ENCODE data around the gene GLDC. TPM values are rescaled to one million over a fixed set of nuclear protein-coding genes. Genes with fewer than 3 reads are reported as not detected.
A peak's percentile ranks its signal among the peaks of the same experiment; 100 is the strongest.

The GLDC gene
- total and polyA plus RNA-seq, 9 donors: 0.07 to 4.3 (median 0.72) TPM; not detected in 2

DNA sequence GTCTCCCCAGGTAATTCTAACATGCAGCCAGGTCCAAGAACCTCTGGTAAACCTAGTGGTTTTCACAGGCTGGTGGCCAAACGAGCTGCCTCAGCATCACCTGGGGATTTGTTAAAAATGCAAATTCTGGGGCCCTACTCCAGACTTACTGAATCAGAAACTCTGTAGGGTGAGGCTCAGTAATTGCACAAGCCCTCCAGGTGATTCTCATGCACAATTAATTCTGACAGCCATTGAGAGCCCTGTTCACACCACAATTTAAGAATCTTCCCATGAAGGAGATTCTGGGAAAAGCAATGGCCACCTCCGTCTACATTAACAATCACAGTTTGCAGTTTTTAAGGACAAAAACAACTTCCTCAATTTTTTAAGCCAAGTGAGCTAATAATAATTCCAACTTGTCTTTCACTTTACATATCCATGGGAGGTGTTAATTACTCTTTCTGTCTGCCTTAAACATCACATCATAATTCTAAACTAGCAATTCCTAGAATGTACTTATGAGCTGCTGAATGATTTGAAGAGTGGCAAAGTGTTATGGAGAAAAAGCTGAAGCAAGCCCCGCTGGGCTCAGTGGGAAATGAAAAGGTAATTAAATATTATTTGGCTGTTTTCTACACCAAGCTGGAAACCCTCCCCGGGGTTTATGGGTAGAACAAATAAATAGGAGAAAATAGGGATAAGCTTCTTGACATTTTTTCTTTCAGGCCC is 70.0 kb downstream of the GLDC start:
- TF ChIP-seq POLR2A (IDR thresholded peaks at IDR 0.05): no peak
- no peak for TF ChIP-seq EP300 (IDR thresholded peaks at IDR 0.05)
- TF ChIP-seq, protein P1, sequence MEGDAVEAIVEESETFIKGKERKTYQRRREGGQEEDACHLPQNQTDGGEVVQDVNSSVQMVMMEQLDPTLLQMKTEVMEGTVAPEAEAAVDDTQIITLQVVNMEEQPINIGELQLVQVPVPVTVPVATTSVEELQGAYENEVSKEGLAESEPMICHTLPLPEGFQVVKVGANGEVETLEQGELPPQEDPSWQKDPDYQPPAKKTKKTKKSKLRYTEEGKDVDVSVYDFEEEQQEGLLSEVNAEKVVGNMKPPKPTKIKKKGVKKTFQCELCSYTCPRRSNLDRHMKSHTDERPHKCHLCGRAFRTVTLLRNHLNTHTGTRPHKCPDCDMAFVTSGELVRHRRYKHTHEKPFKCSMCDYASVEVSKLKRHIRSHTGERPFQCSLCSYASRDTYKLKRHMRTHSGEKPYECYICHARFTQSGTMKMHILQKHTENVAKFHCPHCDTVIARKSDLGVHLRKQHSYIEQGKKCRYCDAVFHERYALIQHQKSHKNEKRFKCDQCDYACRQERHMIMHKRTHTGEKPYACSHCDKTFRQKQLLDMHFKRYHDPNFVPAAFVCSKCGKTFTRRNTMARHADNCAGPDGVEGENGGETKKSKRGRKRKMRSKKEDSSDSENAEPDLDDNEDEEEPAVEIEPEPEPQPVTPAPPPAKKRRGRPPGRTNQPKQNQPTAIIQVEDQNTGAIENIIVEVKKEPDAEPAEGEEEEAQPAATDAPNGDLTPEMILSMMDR (IDR thresholded peaks at IDR 0.05): no peak
- Histone ChIP-seq H3K4me1 (ENCODE audit: insufficient read depth) (no peaks in the 10 kb centered on the region), H3K9me3 (no peaks in the 10 kb centered on the region), H3K36me3 (no peaks in the 10 kb centered on the region), H3K27me3 (no peaks in the 10 kb centered on the region), H3K4me3 (no peak overlapping the region), H3K27ac (no peak overlapping the region)
- intact Hi-C loops (cut with DNase I): no loop called here
- DNase-seq: no peak
- 65 to 76% (median 68%) methylated on average over 4 of the region's 4 CpGs for WGBS, 3 donors

DNA sequence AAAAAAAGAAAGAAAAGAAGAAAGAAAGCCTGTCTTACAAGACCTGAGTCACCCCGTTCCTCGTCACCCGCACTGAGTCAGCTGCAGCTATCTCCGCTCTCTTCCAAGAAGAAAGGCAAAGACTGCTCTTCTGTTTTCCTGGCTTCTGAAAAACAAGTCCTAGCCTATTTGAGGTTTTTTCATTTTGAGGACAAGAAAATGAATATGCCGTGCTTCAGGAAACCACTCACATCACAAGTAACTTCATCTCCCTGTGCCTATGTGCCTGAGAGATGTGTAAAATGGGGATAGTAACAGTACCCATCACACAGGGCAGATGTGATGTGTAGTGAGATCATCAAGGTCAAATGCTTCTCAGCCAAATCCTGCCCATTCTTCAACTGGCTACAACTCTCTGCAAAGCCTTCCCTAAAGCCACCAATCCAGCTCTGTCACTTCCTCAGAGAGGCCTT is 78.4 kb downstream of the GLDC start:
- peaks cover 5% of the 10 kb centered on the region for H3K4me1 ChIP-seq (ENCODE audit: insufficient read depth)
- H3K27ac ChIP-seq: no peak overlapping the region
- H3K27me3 ChIP-seq: no peaks in the 10 kb centered on the region
- TF ChIP-seq EP300 (IDR thresholded peaks at IDR 0.05) (no peak), POLR2A (IDR thresholded peaks at IDR 0.05) (no peak)
- TF ChIP-seq, protein P1 (IDR thresholded peaks at IDR 0.05): no peak
- DNase-seq: no peak
- no peak overlapping the region for H3K4me3 ChIP-seq
- intact Hi-C loops (cut with DNase I): loop anchor here in 2 of 4 donors (5.0 to 10.0 kb wide), 2 partner anchors 200 to 212 kb away; no protein-coding TSS in a partner anchor
- no peaks in the 10 kb centered on the region for H3K36me3 ChIP-seq
- WGBS, 3 donors: 79 to 84% (median 80%) methylated on average over 5 of the region's 5 CpGs
- H3K9me3 ChIP-seq: no peaks in the 10 kb centered on the region

GRCh38 chr9:6566409-6567139 is 79.0 kb downstream of the GLDC start:
- Histone ChIP-seq H3K4me1 (ENCODE audit: insufficient read depth) (peaks cover 5% of the 10 kb centered on the region), H3K9me3 (no peaks in the 10 kb centered on the region), H3K4me3 (no peak overlapping the region), H3K27ac (no peak overlapping the region), H3K36me3 (no peaks in the 10 kb centered on the region), H3K27me3 (no peaks in the 10 kb centered on the region)
- 64 to 80% (median 76%) methylated on average over 10 of the region's 10 CpGs for WGBS, 3 donors
- TF ChIP-seq, protein P1 (IDR thresholded peaks at IDR 0.05): no peak
- TF ChIP-seq POLR2A (IDR thresholded peaks at IDR 0.05) (no peak), EP300 (IDR thresholded peaks at IDR 0.05) (no peak)
- DNase-seq: peak in 1 of 5 donors; percentile 22
- intact Hi-C loops (cut with DNase I): loop anchor here in 2 of 4 donors (5.0 to 10.0 kb wide), 2 partner anchors 199 to 212 kb away; no protein-coding TSS in a partner anchor

DNA sequence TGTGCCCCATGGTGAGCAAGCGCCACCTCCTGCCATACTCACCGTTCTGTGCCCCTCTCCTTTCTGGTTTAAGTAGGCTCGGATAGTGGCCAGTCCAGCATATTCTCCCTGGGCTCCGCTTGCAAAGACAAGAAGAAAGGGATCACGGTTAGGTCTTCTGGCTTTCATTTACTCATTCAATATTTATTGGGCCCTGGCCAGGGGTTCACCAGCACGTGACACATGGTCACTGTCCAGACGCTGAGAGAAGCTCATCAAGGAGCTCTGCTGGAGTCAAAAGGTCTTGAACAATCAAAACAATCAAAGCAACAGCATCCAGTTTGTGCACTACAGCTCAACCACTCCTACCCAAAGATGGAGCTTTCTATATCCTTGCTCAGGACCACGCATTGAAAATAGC is 80.2 kb downstream of the GLDC start:
- no peaks in the 10 kb centered on the region for H3K27me3 ChIP-seq
- H3K9me3 ChIP-seq: no peaks in the 10 kb centered on the region
- no peak overlapping the region for H3K4me3 ChIP-seq
- H3K36me3 ChIP-seq: no peaks in the 10 kb centered on the region
- 32 to 39% (median 38%) methylated on average over 8 of the region's 8 CpGs for WGBS, 3 donors
- TF ChIP-seq EP300 (IDR thresholded peaks at IDR 0.05): no peak
- no peak for TF ChIP-seq POLR2A (IDR thresholded peaks at IDR 0.05)
- TF ChIP-seq, protein P1 (IDR thresholded peaks at IDR 0.05): no peak
- H3K27ac ChIP-seq: no peak overlapping the region
- H3K4me1 ChIP-seq (ENCODE audit: insufficient read depth): peaks cover 5% of the 10 kb centered on the region
- peak in 1 of 5 donors; percentile 36 for DNase-seq
- intact Hi-C loops (cut with DNase I): loop anchor here in 2 of 4 donors (5.0 to 10.0 kb wide), 2 partner anchors 198 to 211 kb away; no protein-coding TSS in a partner anchor

All from ovary (tissue), 9 donors.